HFFc6 (cell line): Measurements from ENCODE around the gene EMID1. TPM values are rescaled to one million over a fixed set of nuclear protein-coding genes. Genes with fewer than 3 reads are reported as not detected.

Experiments used
- DNase-seq: peaks from one replicate; pipeline ENCODE4 v3.0.0-alpha.2; 2018
- H3K27ac Mint-ChIP-seq: 2 replicates; pipeline ENCODE4 v1.8.0; 2020; ENCODE audit warnings: mild to moderate bottlenecking, mixed read lengths
- H3K27me3 Mint-ChIP-seq: 2 replicates; pipeline ENCODE4 v1.8.0; 2021; ENCODE audit warnings: mild to moderate bottlenecking, moderate library complexity, mixed read lengths; ENCODE audit not compliant: insufficient read depth
- H3K36me3 Mint-ChIP-seq: 2 replicates; pipeline ENCODE4 v1.8.0; 2021; ENCODE audit warnings: low read depth, mixed read lengths
- H3K4me1 Mint-ChIP-seq: 2 replicates; pipeline ENCODE4 v1.8.0; 2020; ENCODE audit warnings: low read depth, mixed read lengths
- H3K4me3 Mint-ChIP-seq: 2 replicates; pipeline ENCODE4 v1.8.0; 2020; ENCODE audit warnings: mild to moderate bottlenecking, moderate library complexity, mixed read lengths
- H3K9me3 Mint-ChIP-seq: 2 replicates; pipeline ENCODE4 v1.8.0; 2020; ENCODE audit warnings: mild to moderate bottlenecking, mixed read lengths
- CTCF ChIP-seq: fragments of 200-600 bp; sonication (generic); IDR thresholded peaks from 2 replicates; pipeline ENCODE4 v1.5.0; 2021; ENCODE audit warnings: antibody characterized with exemption, mild to moderate bottlenecking
- total RNA-seq, 6 experiments: library from RNA; stranded (reverse); fragmentation: NEBNext Ultra II Directional; extraction: Animal tissue kit (Norgen Biotek cat#: 25700); gene quantifications; 2 replicates in 1 of 6; 3 replicates in 5 of 6; pipeline ENCODE4 v1.2.3, GENCODE V29; 2021

The EMID1 gene
- total RNA-seq, 6 experiments from 2014 or later = not detected

GRCh38 chr22:29208879-29209623, 3.4 kb downstream of the EMID1 start:
- no peak for TF ChIP-seq CTCF
- H3K4me3 Mint-ChIP-seq = no peak overlapping the region
- no peaks in the 10 kb centered on the region for H3K9me3 Mint-ChIP-seq
- H3K27me3 Mint-ChIP-seq = peaks cover 48% of the 10 kb centered on the region
- H3K4me1 Mint-ChIP-seq = 0 out of 2 replicates have a peak, but pooled peaks cover 5% of the 10 kb centered on the region
- H3K36me3 Mint-ChIP-seq = no peaks in the 10 kb centered on the region
- DNase-seq = no peak
- H3K27ac Mint-ChIP-seq = no peak overlapping the region

- no peak for DNase-seq
- peaks cover 43% of the 10 kb centered on the region for H3K27me3 Mint-ChIP-seq
- no peak for TF ChIP-seq CTCF
- H3K9me3 Mint-ChIP-seq = no peaks in the 10 kb centered on the region
- H3K4me1 Mint-ChIP-seq = 0 out of 2 replicates have a peak, but pooled peaks cover 5% of the 10 kb centered on the region
- no peak overlapping the region for H3K27ac Mint-ChIP-seq
- no peaks in the 10 kb centered on the region for H3K36me3 Mint-ChIP-seq
- no peak overlapping the region for H3K4me3 Mint-ChIP-seq
These were observed 3.9 kb downstream of the EMID1 start for GRCh38 chr22:29209624-29209929.

- DNase-seq = no peak
- Mint-ChIP-seq H3K9me3 (no peaks in the 10 kb centered on the region), H3K4me1 (0 out of 2 replicates have a peak, but pooled peaks cover 5% of the 10 kb centered on the region), H3K4me3 (no peak overlapping the region), H3K27me3 (peaks cover 48% of the 10 kb centered on the region), H3K27ac (no peak overlapping the region), H3K36me3 (no peaks in the 10 kb centered on the region)
- TF ChIP-seq CTCF = no peak
These were observed 5.4 kb downstream of the EMID1 start for GRCh38 chr22:29211066-29211465.

- H3K36me3 Mint-ChIP-seq = no peaks in the 10 kb centered on the region
These were observed 5.8 kb downstream of the EMID1 start for GRCh38 chr22:29211466-29211865.

GRCh38 chr22:29212743-29213142, 7.0 kb downstream of the EMID1 start:
- TF ChIP-seq CTCF = no peak
- no peaks in the 10 kb centered on the region for H3K36me3 Mint-ChIP-seq
- no peak for DNase-seq
- no peak overlapping the region for H3K27ac Mint-ChIP-seq
- peaks cover 49% of the 10 kb centered on the region for H3K27me3 Mint-ChIP-seq
- H3K9me3 Mint-ChIP-seq = no peaks in the 10 kb centered on the region
- no peaks in the 10 kb centered on the region for H3K4me1 Mint-ChIP-seq
- H3K4me3 Mint-ChIP-seq = no peak overlapping the region

More at GRCh38 chr22:29211466-29211865, 5.8 kb downstream of the EMID1 start:
- no peak for TF ChIP-seq CTCF
- Mint-ChIP-seq H3K4me1 (0 out of 2 replicates have a peak, but pooled peaks cover 2% of the 10 kb centered on the region), H3K4me3 (no peak overlapping the region), H3K9me3 (no peaks in the 10 kb centered on the region), H3K27ac (no peak overlapping the region), H3K27me3 (peaks cover 50% of the 10 kb centered on the region)
- DNase-seq = no peak
